SK-N-SH (cell line): ENCODE measurements around the gene MPV17.

Experiments
- CHD2 ChIP-seq: fragments of 150-350 bp; IDR thresholded peaks from 2 replicates; pipeline ENCODE4 v1.6.1; 2018; ENCODE audit warnings: low read length; ENCODE audit not compliant: partially characterized antibody
- EP300 ChIP-seq, 2 experiments: IDR thresholded peaks; 2 replicates each; pipeline versions ENCODE4 v1.4.0 to v1.6.1; 2012; ENCODE audit warnings: borderline replicate concordance in 1 of 2, low read depth in 1 of 2, low read length in 1 of 2
- FOXJ3 ChIP-seq: sonication (generic); formaldehyde crosslinking; IDR thresholded peaks from 2 replicates; pipeline ENCODE4 v1.5.1; 2020; ENCODE audit warnings: mild to moderate bottlenecking, missing genetic modification reagents
- JUND ChIP-seq: IDR thresholded peaks from 2 replicates; pipeline ENCODE4 v1.4.0; 2012
- MXI1 ChIP-seq: IDR thresholded peaks from 2 replicates; pipeline ENCODE4 v1.6.1; 2012; ENCODE audit warnings: mild to moderate bottlenecking, low read depth, low read length, improper control_type of control experiment
- NFIC ChIP-seq: IDR thresholded peaks from 2 replicates; pipeline ENCODE4 v1.4.0; 2012; ENCODE audit warnings: borderline replicate concordance
- NRF1 ChIP-seq: IDR thresholded peaks from 2 replicates; pipeline ENCODE4 v1.6.1; 2012; ENCODE audit warnings: low read depth, mild to moderate bottlenecking, low read length
- POLR2AphosphoS5 ChIP-seq: IDR thresholded peaks from 2 replicates; pipeline ENCODE4 v1.6.1; 2012; ENCODE audit warnings: low read depth, low read length
- RAD21 ChIP-seq: IDR thresholded peaks from 2 replicates; pipeline ENCODE4 v1.6.1; 2012; ENCODE audit warnings: mild to moderate bottlenecking, low read length
- RCOR1 ChIP-seq: fragments of 150-350 bp; IDR thresholded peaks from 2 replicates; pipeline ENCODE4 v1.6.1; 2017; ENCODE audit warnings: antibody characterized with exemption, low read length
- RFX5 ChIP-seq: IDR thresholded peaks from 2 replicates; pipeline ENCODE4 v1.6.1; 2012; ENCODE audit warnings: mild to moderate bottlenecking, improper control_type of control experiment, low read length
- RXRA ChIP-seq: IDR thresholded peaks from 2 replicates; pipeline ENCODE4 v1.4.0; 2012; ENCODE audit warnings: low read depth, mild to moderate bottlenecking, borderline replicate concordance
- TF ChIP-seq, protein P1 (sequence below): fragments of 200-600 bp; sonication (generic); IDR thresholded peaks from 2 replicates; pipeline ENCODE4 v1.6.1; 2017; ENCODE audit warnings: antibody characterized with exemption, mild to moderate bottlenecking, moderate library complexity
- TF ChIP-seq, protein P2 (sequence below): IDR thresholded peaks from 2 replicates; pipeline ENCODE4 v1.6.1; 2012; ENCODE audit warnings: mild to moderate bottlenecking, low read depth, low read length, moderate library complexity

DNA sequence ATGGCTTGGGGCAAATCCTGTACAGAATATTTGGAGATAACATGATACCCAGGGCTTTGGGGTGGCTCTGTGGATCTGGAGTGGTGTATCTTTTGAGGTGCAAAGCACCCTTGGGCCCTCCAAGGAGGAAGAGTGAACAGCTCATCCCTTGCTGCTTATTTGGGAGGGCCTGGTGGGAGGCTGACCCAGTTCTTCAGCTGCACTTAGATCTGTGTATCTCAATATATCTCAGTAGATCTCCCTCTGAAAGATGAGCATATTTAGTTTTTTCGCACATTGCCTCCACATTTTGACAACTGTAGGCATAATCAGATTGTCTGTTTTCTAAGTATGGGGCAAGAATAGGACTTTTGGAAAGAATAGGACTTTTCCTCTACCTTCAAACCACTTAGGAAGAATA lies 37.9 kb downstream of the MPV17 start:
- TF ChIP-seq RAD21 (no peak), POLR2AphosphoS5 (no peak), CHD2 (no peak), JUND (no peak), RFX5 (no peak), RCOR1 (no peak), NRF1 (no peak), EP300 (IDR thresholded peaks at IDR 0.05; ENCODE audit: borderline replicate concordance in 1 of 2, low read depth in 1 of 2, low read length in 1 of 2) (no peak), NFIC (no peak), MXI1 (no peak), FOXJ3 (CRISPR knock-in tag) (no peak), RXRA (no peak)
- TF ChIP-seq, protein P1, sequence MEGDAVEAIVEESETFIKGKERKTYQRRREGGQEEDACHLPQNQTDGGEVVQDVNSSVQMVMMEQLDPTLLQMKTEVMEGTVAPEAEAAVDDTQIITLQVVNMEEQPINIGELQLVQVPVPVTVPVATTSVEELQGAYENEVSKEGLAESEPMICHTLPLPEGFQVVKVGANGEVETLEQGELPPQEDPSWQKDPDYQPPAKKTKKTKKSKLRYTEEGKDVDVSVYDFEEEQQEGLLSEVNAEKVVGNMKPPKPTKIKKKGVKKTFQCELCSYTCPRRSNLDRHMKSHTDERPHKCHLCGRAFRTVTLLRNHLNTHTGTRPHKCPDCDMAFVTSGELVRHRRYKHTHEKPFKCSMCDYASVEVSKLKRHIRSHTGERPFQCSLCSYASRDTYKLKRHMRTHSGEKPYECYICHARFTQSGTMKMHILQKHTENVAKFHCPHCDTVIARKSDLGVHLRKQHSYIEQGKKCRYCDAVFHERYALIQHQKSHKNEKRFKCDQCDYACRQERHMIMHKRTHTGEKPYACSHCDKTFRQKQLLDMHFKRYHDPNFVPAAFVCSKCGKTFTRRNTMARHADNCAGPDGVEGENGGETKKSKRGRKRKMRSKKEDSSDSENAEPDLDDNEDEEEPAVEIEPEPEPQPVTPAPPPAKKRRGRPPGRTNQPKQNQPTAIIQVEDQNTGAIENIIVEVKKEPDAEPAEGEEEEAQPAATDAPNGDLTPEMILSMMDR = no peak
- TF ChIP-seq, protein P2, sequence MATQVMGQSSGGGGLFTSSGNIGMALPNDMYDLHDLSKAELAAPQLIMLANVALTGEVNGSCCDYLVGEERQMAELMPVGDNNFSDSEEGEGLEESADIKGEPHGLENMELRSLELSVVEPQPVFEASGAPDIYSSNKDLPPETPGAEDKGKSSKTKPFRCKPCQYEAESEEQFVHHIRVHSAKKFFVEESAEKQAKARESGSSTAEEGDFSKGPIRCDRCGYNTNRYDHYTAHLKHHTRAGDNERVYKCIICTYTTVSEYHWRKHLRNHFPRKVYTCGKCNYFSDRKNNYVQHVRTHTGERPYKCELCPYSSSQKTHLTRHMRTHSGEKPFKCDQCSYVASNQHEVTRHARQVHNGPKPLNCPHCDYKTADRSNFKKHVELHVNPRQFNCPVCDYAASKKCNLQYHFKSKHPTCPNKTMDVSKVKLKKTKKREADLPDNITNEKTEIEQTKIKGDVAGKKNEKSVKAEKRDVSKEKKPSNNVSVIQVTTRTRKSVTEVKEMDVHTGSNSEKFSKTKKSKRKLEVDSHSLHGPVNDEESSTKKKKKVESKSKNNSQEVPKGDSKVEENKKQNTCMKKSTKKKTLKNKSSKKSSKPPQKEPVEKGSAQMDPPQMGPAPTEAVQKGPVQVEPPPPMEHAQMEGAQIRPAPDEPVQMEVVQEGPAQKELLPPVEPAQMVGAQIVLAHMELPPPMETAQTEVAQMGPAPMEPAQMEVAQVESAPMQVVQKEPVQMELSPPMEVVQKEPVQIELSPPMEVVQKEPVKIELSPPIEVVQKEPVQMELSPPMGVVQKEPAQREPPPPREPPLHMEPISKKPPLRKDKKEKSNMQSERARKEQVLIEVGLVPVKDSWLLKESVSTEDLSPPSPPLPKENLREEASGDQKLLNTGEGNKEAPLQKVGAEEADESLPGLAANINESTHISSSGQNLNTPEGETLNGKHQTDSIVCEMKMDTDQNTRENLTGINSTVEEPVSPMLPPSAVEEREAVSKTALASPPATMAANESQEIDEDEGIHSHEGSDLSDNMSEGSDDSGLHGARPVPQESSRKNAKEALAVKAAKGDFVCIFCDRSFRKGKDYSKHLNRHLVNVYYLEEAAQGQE = no peak
